Dendritic cell treated with granulocyte-macrophage colony-stimulating factor and Interleukin-4, amounts not matched to agents 40 ng/mL and 50 ng/mL, for 4 days (primary cell): Measurements from ENCODE around the gene MYO16.

Experiments
- H3K27ac Mint-ChIP-seq: one replicate; pipeline ENCODE4 v1.8.0; 2022; ENCODE audit warnings: mild to moderate bottlenecking, mixed read lengths
- H3K27me3 Mint-ChIP-seq: one replicate; pipeline ENCODE4 v1.8.0; 2022; ENCODE audit warnings: mild to moderate bottlenecking, mixed read lengths
- H3K36me3 Mint-ChIP-seq: one replicate; pipeline ENCODE4 v1.8.0; 2022; ENCODE audit warnings: low read depth, mixed read lengths
- H3K4me1 Mint-ChIP-seq: one replicate; pipeline ENCODE4 v1.8.0; 2022; ENCODE audit warnings: low read depth, mixed read lengths
- H3K4me3 Mint-ChIP-seq: one replicate; pipeline ENCODE4 v1.8.0; 2022; ENCODE audit warnings: mild to moderate bottlenecking, moderate library complexity, mixed read lengths
- H3K9me3 Mint-ChIP-seq: one replicate; pipeline ENCODE4 v1.8.0; 2022; ENCODE audit warnings: mixed read lengths
- intact Hi-C: fragments of 100-400 bp; cut with micrococcal nuclease; formaldehyde crosslinking; loops from one replicate; pipeline ENCODE4 v1.15.0; 2022

Gene MYO16

DNA sequence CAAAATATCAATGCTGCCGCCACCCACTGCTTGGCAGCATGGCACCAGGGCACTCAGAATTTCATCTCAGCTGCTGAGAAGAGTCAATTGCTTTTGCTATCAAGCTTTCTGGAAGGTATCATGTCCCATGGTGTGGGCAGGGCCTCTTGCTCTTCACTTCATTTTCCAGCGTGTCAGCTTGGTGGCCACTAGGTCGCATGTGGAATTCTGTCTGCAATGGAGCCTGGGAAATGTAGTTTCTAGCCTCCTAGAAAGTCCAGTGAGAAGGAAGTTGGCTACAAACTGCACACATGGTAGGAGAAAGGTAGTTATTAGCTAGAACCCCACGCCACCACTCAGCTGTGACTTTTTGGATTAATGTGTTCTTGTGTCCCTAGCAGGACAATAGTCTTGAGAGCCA is 105.3 kb downstream of the MYO16 start:
- H3K4me1 Mint-ChIP-seq, result no peaks in the 10 kb centered on the region
- H3K36me3 Mint-ChIP-seq, result no peaks in the 10 kb centered on the region
- H3K27ac Mint-ChIP-seq, result no peak overlapping the region
- intact Hi-C loops, result no loop called here
- H3K4me3 Mint-ChIP-seq, result no peak overlapping the region
- no peaks in the 10 kb centered on the region for H3K27me3 Mint-ChIP-seq
- peaks cover 22% of the 10 kb centered on the region for H3K9me3 Mint-ChIP-seq

DNA sequence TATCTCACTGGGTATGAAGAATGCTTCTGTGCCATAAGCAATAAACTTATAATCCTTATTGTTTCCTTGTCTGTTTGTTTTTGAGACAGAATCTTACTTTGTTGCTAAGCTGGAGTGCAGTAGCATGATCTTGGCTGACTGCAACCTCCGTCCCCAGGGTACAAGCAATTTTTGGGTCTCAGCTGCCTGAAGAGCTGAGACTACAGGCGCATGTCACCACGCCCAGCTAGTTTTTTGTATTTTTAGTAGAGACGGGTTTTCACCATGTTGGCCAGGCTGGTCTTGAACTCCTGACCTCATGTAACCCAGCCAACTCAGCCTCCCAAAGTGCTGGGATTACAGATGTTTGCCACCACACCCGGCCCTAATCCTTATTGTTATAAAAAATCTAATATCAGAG is 112.5 kb downstream of the MYO16 start:
- intact Hi-C loops, result no loop called here
- Mint-ChIP-seq H3K4me1 (no peaks in the 10 kb centered on the region), H3K9me3 (peaks cover 71% of the 10 kb centered on the region), H3K36me3 (no peaks in the 10 kb centered on the region), H3K27ac (no peak overlapping the region), H3K27me3 (no peaks in the 10 kb centered on the region), H3K4me3 (no peak overlapping the region)

DNA sequence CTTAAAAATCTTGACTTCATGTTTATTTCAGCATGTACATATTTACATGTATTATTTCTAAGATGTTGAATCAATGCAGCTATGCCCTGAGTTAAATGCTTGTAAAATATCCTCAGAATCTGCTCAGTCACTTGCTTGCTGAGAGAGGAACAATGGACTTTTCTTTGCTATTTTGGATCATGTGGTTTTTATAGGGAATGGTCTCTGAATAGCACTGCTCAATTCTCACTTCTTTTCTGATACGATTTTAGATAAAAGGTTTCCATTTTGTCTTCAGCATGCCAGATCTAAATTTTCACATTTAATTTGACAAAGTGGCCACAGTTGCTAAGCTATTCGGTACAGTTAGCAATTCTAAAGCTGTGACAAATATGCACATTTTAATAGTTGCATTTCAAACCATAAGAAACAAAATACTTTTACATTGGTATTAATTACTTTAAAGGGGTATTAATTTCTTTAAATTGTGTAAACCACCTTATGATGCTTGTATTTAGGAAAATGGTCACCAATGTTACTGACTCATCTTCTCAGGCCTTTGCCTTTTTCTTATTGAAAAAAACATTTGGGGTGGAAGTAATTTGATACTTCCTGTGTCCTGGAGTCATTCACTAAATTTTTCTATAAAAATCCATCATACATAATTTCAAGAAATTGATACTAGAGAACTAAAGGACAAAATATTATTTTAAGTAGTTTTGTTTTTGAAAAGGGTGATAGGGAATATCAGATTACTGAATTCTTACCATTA is 113.5 kb downstream of the MYO16 start:
- no peaks in the 10 kb centered on the region for H3K27me3 Mint-ChIP-seq
- no peaks in the 10 kb centered on the region for H3K4me1 Mint-ChIP-seq
- no peak overlapping the region for H3K4me3 Mint-ChIP-seq
- no peak overlapping the region for H3K27ac Mint-ChIP-seq
- no peaks in the 10 kb centered on the region for H3K36me3 Mint-ChIP-seq
- intact Hi-C loops, result no loop called here
- peaks cover 67% of the 10 kb centered on the region for H3K9me3 Mint-ChIP-seq

DNA sequence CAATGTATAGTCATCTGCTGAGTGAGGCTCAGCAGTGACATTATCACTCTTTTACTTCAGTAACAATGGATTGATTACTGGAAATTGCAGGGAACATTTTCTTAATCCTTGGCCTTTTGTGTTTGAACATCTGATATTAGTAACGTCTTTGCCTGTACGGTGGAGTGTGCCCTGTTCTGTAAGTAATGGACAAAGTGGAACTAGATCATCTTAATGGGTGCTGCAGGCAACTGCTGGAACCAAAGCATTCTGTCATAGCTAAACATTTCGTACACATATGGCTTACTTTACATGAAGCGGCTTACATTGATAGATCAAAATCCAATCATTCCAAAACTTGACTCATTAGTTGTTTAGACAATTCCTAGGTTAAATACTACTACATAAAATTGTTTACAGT is 114.1 kb downstream of the MYO16 start:
- H3K4me1 Mint-ChIP-seq, result no peaks in the 10 kb centered on the region
- peaks cover 61% of the 10 kb centered on the region for H3K9me3 Mint-ChIP-seq
- no peaks in the 10 kb centered on the region for H3K27me3 Mint-ChIP-seq
- H3K36me3 Mint-ChIP-seq, result no peaks in the 10 kb centered on the region
- intact Hi-C loops, result no loop called here
- no peak overlapping the region for H3K27ac Mint-ChIP-seq
- no peak overlapping the region for H3K4me3 Mint-ChIP-seq

DNA sequence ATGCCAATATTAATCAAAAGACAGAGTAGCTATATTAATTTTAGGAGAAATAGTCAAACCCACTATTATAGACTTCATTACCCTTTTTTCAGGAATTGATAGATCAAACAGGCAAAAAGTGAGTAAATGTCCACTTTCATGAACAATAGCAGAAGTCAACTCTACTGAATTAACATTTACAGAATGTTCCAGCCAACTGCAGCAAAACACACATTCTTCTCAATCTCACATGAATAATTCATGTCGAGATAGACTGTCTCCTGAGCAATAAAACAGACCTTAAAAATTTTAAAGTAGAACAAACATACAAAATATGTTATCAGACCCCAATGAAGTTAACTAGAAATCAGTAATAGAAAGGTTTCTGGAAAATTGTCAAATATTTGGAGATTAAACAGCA is 118.4 kb downstream of the MYO16 start:
- intact Hi-C loops, result no loop called here
- Mint-ChIP-seq H3K4me3 (no peak overlapping the region), H3K27me3 (no peaks in the 10 kb centered on the region), H3K36me3 (no peaks in the 10 kb centered on the region), H3K27ac (no peak overlapping the region), H3K9me3 (peaks cover 31% of the 10 kb centered on the region), H3K4me1 (no peaks in the 10 kb centered on the region)

DNA sequence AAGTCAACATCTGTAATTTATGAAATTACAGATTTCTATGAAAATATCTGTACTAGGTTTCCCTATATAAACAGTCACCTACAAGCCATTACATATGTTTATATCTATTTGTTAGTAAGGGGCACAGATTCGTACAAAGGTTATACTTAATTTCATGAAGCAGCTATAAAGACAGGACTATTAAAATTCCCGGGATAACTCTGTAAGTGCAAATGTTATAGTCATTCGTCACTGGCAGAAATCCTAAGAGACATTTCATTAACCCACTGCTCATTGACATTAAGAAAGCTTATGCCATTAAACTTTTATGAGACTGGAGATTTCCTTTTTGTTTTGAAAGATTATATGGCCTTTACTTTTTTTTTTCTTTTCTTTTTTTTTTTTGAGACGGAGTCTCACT is 122.9 kb downstream of the MYO16 start:
- Mint-ChIP-seq H3K4me3 (no peak overlapping the region), H3K4me1 (no peaks in the 10 kb centered on the region), H3K9me3 (no peaks in the 10 kb centered on the region), H3K27me3 (no peaks in the 10 kb centered on the region), H3K27ac (no peak overlapping the region), H3K36me3 (no peaks in the 10 kb centered on the region)
- intact Hi-C loops, result no loop called here

DNA sequence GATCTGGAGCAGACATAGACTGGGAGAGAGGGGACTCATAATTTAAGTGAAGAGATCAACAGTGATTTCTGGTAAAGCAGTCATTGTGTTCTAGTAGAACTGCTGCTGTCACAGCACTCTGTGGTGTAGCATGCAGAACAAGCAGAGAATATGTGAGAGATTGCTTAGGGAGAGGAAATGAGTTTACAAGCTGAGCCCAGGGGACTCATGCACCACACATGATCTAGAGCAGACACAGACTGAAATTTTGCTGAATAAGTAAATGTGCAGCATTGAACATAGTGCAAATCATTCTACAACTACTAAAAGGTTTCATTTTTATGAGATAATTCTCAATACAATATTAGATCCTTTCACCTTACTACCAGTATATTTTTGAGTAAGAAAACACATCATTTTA is 125.7 kb downstream of the MYO16 start:
- Mint-ChIP-seq H3K36me3 (no peaks in the 10 kb centered on the region), H3K4me1 (no peaks in the 10 kb centered on the region), H3K9me3 (no peaks in the 10 kb centered on the region), H3K4me3 (no peak overlapping the region), H3K27ac (no peak overlapping the region), H3K27me3 (no peaks in the 10 kb centered on the region)
- intact Hi-C loops, result no loop called here

DNA sequence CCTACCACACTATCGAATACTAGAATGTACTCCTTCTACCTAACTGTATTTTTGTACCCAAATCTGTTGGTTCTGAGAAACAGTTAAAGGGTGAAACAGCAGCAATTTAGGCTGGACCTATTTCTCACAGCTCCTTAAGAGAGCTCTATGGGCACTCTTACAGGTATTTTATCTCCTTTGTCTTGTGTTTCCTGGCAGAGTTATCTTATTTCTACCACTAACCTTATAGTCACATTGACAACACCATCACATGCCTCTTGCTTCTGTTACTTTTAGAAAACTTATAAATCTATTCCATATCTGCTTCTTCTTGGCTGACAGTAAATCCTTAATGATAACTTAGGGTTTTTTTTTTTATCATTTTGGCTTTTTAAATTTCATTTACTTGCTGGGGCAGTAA is 130.7 kb downstream of the MYO16 start:
- H3K36me3 Mint-ChIP-seq, result no peaks in the 10 kb centered on the region
- intact Hi-C loops, result no loop called here
- no peaks in the 10 kb centered on the region for H3K27me3 Mint-ChIP-seq
- no peak overlapping the region for H3K27ac Mint-ChIP-seq
- H3K4me3 Mint-ChIP-seq, result no peak overlapping the region
- H3K9me3 Mint-ChIP-seq, result no peaks in the 10 kb centered on the region
- H3K4me1 Mint-ChIP-seq, result no peaks in the 10 kb centered on the region

DNA sequence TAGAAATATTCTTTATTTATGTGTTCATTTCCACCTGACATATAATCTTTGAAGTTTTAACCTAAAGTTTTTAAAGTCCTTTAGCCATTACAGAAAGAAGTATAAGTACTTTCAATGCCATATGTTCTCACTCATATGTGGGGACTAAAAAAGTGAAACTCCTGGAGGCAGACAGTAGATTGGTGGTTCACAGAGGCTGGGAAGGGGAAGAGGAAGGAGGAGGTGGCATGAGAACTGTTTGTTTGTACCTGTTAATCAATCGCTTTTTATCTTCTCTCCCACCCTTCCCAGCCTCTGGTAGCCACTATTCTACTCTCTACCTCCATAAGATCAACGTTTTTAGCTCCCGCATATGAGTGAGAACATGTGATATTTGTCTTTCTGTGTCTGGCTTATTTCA is 131.1 kb downstream of the MYO16 start:
- intact Hi-C loops, result no loop called here
- H3K27ac Mint-ChIP-seq, result no peak overlapping the region
- no peak overlapping the region for H3K4me3 Mint-ChIP-seq
- H3K36me3 Mint-ChIP-seq, result no peaks in the 10 kb centered on the region
- H3K4me1 Mint-ChIP-seq, result no peaks in the 10 kb centered on the region
- no peaks in the 10 kb centered on the region for H3K9me3 Mint-ChIP-seq
- H3K27me3 Mint-ChIP-seq, result no peaks in the 10 kb centered on the region

DNA sequence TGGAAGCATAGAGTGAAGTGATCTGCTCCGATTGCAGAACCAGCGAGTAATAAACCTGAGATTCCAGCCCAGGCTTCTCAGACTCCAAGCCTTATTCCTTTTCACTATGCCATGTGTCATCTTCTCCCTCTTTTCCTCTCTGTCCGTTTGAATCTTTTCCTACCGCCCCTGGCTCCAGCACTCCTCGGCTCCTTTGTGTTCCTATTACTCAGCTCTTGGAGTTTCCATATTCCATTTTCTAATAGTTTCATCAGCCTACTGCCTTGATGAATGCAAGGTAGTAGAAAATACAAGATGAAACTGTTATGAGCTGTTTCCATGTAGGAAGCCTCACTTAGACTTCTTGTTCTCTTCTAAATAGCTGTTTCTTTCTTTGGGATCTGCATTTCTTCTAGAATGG is 138.6 kb downstream of the MYO16 start:
- H3K27me3 Mint-ChIP-seq, result no peaks in the 10 kb centered on the region

DNA sequence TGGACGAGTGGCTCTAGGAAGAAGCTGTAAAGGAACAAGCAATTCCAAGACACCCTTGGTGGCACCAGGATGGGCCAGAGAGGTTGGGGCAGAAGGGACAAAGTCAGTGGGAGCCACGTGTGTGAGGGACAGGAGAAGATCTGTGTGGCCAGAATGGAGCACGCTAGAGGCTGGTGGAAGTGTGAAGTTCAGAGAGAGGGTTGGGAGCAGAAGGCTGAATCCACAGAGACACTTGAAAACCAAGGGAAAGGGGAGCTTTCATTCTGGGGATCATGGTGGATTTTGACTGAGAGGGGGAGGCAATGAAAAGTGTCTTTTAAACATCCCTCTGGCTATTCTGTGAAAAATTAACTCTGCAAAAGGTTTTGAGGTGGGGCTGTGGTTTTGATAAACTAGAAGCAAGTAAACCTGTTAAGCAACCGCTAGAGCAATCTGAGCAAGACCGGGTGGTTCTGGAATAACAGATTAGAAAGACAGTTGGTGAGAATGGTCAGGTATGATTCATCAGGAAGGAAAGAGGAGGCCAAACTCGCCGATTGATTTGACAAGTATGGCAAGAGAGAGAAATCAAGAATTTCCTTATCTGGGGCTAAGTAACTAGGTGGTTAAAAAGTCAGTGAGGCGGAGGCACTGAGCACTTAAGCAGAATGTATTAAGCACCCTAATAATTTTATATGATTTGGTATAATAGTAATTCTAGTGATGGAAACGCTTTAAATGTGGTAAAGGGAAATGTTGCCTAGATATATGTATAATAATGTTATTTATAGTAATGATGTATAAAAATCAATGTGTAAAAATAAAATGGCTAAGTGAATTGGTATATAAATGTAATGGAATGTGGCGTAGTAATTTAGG is 140.0 kb downstream of the MYO16 start:
- intact Hi-C loops, result no loop called here
- no peaks in the 10 kb centered on the region for H3K36me3 Mint-ChIP-seq
- no peak overlapping the region for H3K27ac Mint-ChIP-seq
- H3K4me3 Mint-ChIP-seq, result no peak overlapping the region
- H3K9me3 Mint-ChIP-seq, result peaks cover 6% of the 10 kb centered on the region
- H3K27me3 Mint-ChIP-seq, result no peaks in the 10 kb centered on the region
- no peaks in the 10 kb centered on the region for H3K4me1 Mint-ChIP-seq

More for the DNA sequence above, 138.6 kb downstream of the MYO16 start:
- Mint-ChIP-seq H3K9me3 (peaks cover 6% of the 10 kb centered on the region), H3K27ac (no peak overlapping the region), H3K4me3 (no peak overlapping the region), H3K36me3 (no peaks in the 10 kb centered on the region), H3K4me1 (no peaks in the 10 kb centered on the region)
- intact Hi-C loops, result no loop called here

DNA sequence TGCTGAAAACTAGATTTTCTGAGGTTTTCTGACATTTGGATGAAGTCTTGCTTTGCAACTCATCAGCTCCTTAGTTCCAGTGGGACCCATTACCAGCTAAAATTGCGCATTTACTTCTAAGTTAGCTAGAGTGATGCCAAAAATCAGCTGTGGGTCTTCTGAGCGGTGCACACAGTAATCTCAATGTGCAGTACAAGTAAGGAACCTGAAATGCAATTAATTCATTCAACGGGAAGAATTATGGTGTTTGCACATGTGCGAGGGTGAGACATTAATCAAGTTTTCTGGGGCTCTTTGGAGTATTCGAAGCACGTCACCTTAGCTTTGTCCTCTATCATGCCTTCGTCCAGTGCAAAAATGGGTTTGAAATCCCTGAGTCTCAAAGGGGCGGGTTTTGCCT is 146.2 kb downstream of the MYO16 start:
- H3K4me1 Mint-ChIP-seq, result no peaks in the 10 kb centered on the region

DNA sequence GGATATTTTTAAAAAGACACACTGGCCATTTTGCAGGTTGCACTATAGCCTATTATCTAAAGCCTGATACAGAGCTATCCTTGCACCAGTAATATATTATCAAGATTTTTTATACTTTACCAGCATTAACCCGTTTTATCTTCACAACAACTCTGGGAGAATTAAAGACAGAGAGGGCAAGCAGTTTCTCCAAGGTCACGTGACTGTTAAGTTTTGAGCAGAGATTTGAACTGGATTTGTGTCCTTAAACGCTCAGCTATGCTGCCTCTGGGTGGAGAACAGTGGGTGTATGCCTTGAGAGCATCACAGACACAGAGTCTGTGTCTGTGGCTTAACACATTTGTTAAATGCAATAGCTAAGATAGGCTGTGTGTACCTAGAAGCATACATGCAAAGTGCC is 147.2 kb downstream of the MYO16 start:
- H3K27ac Mint-ChIP-seq, result no peak overlapping the region
- H3K4me1 Mint-ChIP-seq, result no peaks in the 10 kb centered on the region
- intact Hi-C loops, result no loop called here
- H3K9me3 Mint-ChIP-seq, result peaks cover 27% of the 10 kb centered on the region
- no peaks in the 10 kb centered on the region for H3K27me3 Mint-ChIP-seq
- H3K4me3 Mint-ChIP-seq, result no peak overlapping the region
- H3K36me3 Mint-ChIP-seq, result no peaks in the 10 kb centered on the region

More for the DNA sequence above, 146.2 kb downstream of the MYO16 start:
- H3K4me3 Mint-ChIP-seq, result no peak overlapping the region
- H3K36me3 Mint-ChIP-seq, result no peaks in the 10 kb centered on the region
- intact Hi-C loops, result no loop called here
- H3K9me3 Mint-ChIP-seq, result peaks cover 19% of the 10 kb centered on the region
- H3K27ac Mint-ChIP-seq, result no peak overlapping the region
- no peaks in the 10 kb centered on the region for H3K27me3 Mint-ChIP-seq

DNA sequence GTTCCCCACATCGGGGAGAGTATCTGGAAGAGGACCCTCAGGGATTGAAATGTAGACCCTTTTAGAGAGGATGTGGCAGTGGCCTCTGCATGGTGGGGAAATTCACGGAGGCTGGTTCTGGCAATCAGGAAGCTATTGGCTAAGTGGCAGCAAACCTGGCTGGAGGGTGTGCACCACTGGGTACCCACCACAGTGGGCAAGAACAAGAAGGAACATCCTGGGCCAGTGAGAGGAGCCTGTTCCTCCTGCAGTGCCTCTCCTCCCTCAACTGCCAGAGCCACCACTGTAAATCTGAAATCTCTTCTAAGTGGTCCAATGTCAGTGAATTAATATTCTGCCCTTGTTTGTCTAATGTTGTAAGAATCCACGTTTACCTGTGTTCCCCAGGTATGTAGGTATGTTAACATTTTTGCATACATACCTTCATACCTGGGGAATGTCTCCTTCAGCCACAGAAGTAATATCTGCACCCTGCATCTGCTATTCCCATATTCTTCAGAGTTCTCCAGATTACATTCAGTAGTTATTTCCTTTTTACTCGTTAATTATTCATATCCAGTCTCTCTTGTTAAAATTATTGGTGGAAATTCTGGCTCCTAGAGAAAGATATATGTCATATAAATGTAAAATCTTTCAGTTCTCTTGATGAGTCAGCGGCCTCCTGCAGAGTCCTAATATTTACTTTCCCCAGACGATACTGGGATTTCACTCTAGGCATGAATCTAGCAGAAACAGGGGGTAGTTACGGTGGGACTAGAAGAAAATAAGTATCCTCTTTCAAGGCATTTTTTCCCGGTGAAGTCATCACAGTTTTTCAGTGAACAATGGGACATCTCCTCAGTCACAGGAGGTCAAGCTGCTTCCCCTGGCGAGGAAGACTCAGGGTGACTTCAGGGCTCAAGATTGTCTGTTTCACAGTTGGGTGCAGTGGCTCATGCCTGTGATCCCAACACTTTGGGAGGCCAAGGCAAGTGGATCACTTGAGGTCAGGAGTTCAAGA is 148.3 kb downstream of the MYO16 start:
- H3K27me3 Mint-ChIP-seq, result no peaks in the 10 kb centered on the region
- H3K4me1 Mint-ChIP-seq, result no peaks in the 10 kb centered on the region
- intact Hi-C loops, result no loop called here
- H3K9me3 Mint-ChIP-seq, result peaks cover 32% of the 10 kb centered on the region
- H3K27ac Mint-ChIP-seq, result no peak overlapping the region
- H3K36me3 Mint-ChIP-seq, result no peaks in the 10 kb centered on the region
- no peak overlapping the region for H3K4me3 Mint-ChIP-seq
